Neuronal stem cell (in vitro differentiated cells): ENCODE data around the gene ENKUR.

Source experiments
- DNase-seq: peaks from one replicate; pipeline ENCODE4 v3.0.0-alpha.2; 2013; ENCODE audit warnings: low spot score
- H2AFZ ChIP-seq: one replicate; pipeline ENCODE4 v1.6.1; 2013; ENCODE audit warnings: mild to moderate bottlenecking, low read length, inconsistent platforms
- H2AK5ac ChIP-seq: 2 replicates; pipeline ENCODE4 v1.6.1; 2013; ENCODE audit warnings: low read depth, mild to moderate bottlenecking, inconsistent platforms, low read length, moderate library complexity, mixed read lengths
- H2BK120ac ChIP-seq: 2 replicates; pipeline ENCODE4 v1.6.1; 2013; ENCODE audit warnings: low read depth, mild to moderate bottlenecking, inconsistent platforms, low read length, moderate library complexity, mixed read lengths
- H2BK12ac ChIP-seq: one replicate; pipeline ENCODE4 v1.6.1; 2013; ENCODE audit warnings: low read length, inconsistent platforms
- H2BK15ac ChIP-seq: 2 replicates; pipeline ENCODE4 v1.6.1; 2013; ENCODE audit warnings: mild to moderate bottlenecking, low read length, inconsistent platforms, mixed read lengths
- H2BK5ac ChIP-seq: one replicate; pipeline ENCODE4 v1.6.1; 2013; ENCODE audit warnings: inconsistent platforms, mild to moderate bottlenecking, low read length, moderate library complexity
- H3K14ac ChIP-seq: one replicate; pipeline ENCODE4 v1.6.1; 2013; ENCODE audit warnings: low read length, inconsistent platforms
- H3K18ac ChIP-seq: 2 replicates; pipeline ENCODE4 v1.6.1; 2013; ENCODE audit warnings: low read length, inconsistent platforms
- H3K23ac ChIP-seq: 2 replicates; pipeline ENCODE4 v1.6.1; 2013; ENCODE audit warnings: low read depth, mild to moderate bottlenecking, mixed read lengths, low read length, inconsistent platforms; ENCODE audit not compliant: poor library complexity
- H3K27ac ChIP-seq: replicated peaks from 3 replicates; pipeline ENCODE4 v1.5.1; 2013; ENCODE audit warnings: low read length, inconsistent platforms
- H3K27me3 ChIP-seq, 3 experiments: 2 replicates each; pipeline ENCODE4 v1.6.1; 2013; ENCODE audit warnings: low read length in 3 of 3, mild to moderate bottlenecking in 2 of 3, inconsistent platforms in 1 of 3, low read depth in 1 of 3, mixed read lengths in 1 of 3, moderate library complexity in 1 of 3; ENCODE audit not compliant: control insufficient read depth in 3 of 3, insufficient read depth in 3 of 3
- H3K36me3 ChIP-seq, 2 donors: replicated peaks in 1 of 2; 2 replicates each; pipeline ENCODE4 v1.6.1; 2013; ENCODE audit warnings: low read length in 2 of 2; ENCODE audit not compliant: control insufficient read depth in 2 of 2, insufficient read depth in 2 of 2
- H3K4ac ChIP-seq: 2 replicates; pipeline ENCODE4 v1.6.1; 2013; ENCODE audit warnings: inconsistent platforms, mild to moderate bottlenecking, low read length, moderate library complexity
- H3K4me1 ChIP-seq, 2 donors: 1 replicate in 1 of 2; 2 replicates in 1 of 2; pipeline ENCODE4 v1.6.1; 2013; ENCODE audit warnings: low read length in 2 of 2, low read depth in 1 of 2; ENCODE audit not compliant: control insufficient read depth in 2 of 2, insufficient read depth in 1 of 2
- H3K4me2 ChIP-seq: one replicate; pipeline ENCODE4 v1.6.1; 2013; ENCODE audit warnings: mild to moderate bottlenecking, low read length, inconsistent platforms; ENCODE audit not compliant: insufficient read depth, poor library complexity, severe bottlenecking
- H3K4me3 ChIP-seq, 2 donors: 2 replicates each; pipeline ENCODE4 v1.5.1; 2013; ENCODE audit warnings: low read length in 2 of 2, mild to moderate bottlenecking in 2 of 2, inconsistent platforms in 1 of 2, moderate library complexity in 1 of 2
- H3K79me1 ChIP-seq: one replicate; pipeline ENCODE4 v1.6.1; 2013; ENCODE audit warnings: low read depth, mild to moderate bottlenecking, inconsistent platforms, low read length, moderate library complexity
- H3K9ac ChIP-seq: one replicate; pipeline ENCODE4 v1.6.1; 2013; ENCODE audit warnings: mild to moderate bottlenecking, low read depth, low read length, inconsistent platforms; ENCODE audit not compliant: poor library complexity
- H3K9me3 ChIP-seq, 2 donors: replicated peaks in 1 of 2; 2 replicates each; pipeline versions ENCODE3 to v1.6.1; 2013; ENCODE audit warnings: low read length in 2 of 2, mild to moderate bottlenecking in 2 of 2, inconsistent platforms in 1 of 2, low read depth in 1 of 2, mixed read lengths in 1 of 2, moderate library complexity in 1 of 2; ENCODE audit not compliant: control insufficient read depth in 2 of 2, insufficient read depth in 1 of 2
- H4K8ac ChIP-seq: one replicate; pipeline ENCODE4 v1.6.1; 2013; ENCODE audit warnings: low read depth, mild to moderate bottlenecking, inconsistent platforms, low read length, moderate library complexity
- H4K91ac ChIP-seq: one replicate; pipeline ENCODE4 v1.6.1; 2013; ENCODE audit warnings: low read length, low read depth, mild to moderate bottlenecking, inconsistent platforms; ENCODE audit not compliant: poor library complexity
- WGBS, 2 donors: extraction: QIAGEN DNeasy Blood & Tissue Kit; methylation state at CpG; one replicate each; pipeline ENCODE4 v1.1.7; 2013; ENCODE audit warnings: missing lambda C conversion rate in 2 of 2, mixed read lengths in 1 of 2; ENCODE audit not compliant: insufficient read length in 2 of 2, insufficient replicate concordance in 1 of 2; ENCODE audit errors: extremely low coverage in 2 of 2; 5-methylcytosine and 5-hydroxymethylcytosine counted together

The ENKUR gene

DNA sequence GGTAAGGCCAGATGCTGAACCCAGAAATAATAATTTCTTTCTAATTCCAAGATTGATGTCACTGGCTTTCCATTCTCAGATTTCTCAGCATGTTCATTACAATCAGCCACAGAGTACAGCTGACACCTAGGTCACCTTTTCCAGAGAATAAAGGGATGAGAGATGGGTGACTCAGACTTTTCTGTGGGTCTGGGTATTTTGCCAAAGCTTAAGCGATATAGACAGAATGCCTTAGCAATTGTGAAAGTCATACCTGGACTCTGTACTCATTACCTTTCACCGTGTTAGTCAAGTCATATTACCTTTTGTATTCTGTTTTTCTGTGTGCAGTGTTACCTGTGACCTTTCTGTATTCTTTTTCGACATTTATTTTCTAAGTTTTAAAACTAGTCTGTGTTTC is 53.0 kb downstream of the ENKUR start:
- no CpG with 5 or more reads among the region's 3 CpGs for WGBS, 2 donors
- Histone ChIP-seq H2BK15ac (no peak overlapping the region), H3K9me3 (peaks cover 0 to 3% of the 10 kb centered on the region in 2 donors), H3K36me3 (no peaks in the 10 kb centered on the region), H2BK12ac (no peak overlapping the region), H2BK5ac (no peak overlapping the region), H2AK5ac (no peak overlapping the region), H3K79me1 (peaks cover 3% of the 10 kb centered on the region), H3K27ac (no peak overlapping the region), H4K8ac (no peak overlapping the region), H3K14ac (no peak overlapping the region), H3K4me1 (peaks cover 3 to 19% of the 10 kb centered on the region in 2 donors), H4K91ac (no peak overlapping the region), H3K9ac (no peak overlapping the region), H3K27me3 (no peaks in the 10 kb centered on the region), H3K4me2 (no peak overlapping the region), H3K18ac (no peak overlapping the region), H3K23ac (no peak overlapping the region), H3K4ac (no peak overlapping the region), H2AFZ (no peak overlapping the region), H2BK120ac (no peak overlapping the region), H3K4me3 (no peak overlapping the region)
- DNase-seq: no peak

DNA sequence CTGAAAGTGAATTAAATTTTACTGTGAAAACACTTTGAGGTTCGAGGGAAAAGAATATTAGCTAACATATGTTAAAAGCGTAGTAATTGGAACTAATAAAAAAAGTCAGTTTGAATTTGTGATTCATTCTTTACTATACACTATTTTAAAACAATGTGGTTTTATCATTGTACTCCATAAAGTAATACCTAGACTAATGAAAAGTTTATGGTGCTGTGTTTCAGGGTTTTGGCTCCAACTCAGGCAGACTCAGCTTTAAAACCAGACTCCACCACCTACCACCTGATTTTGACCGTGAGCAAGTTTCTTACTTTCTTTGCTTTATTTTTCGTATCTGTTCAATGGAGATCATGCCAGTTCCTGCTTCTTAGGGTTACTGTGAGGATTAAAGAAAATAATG is 54.4 kb downstream of the ENKUR start:
- Histone ChIP-seq H2BK120ac (no peak overlapping the region), H4K91ac (no peak overlapping the region), H3K4me2 (no peak overlapping the region), H3K27me3 (no peaks in the 10 kb centered on the region), H3K4me1 (peaks cover 3 to 21% of the 10 kb centered on the region in 2 donors), H2AK5ac (no peak overlapping the region), H2BK5ac (no peak overlapping the region), H2BK12ac (no peak overlapping the region), H3K79me1 (no peaks in the 10 kb centered on the region), H4K8ac (no peak overlapping the region), H3K9ac (no peak overlapping the region), H3K36me3 (no peaks in the 10 kb centered on the region), H3K27ac (no peak overlapping the region), H3K4ac (no peak overlapping the region), H3K23ac (no peak overlapping the region), H3K4me3 (no peak overlapping the region), H3K9me3 (no peaks in the 10 kb centered on the region), H2AFZ (no peak overlapping the region), H3K14ac (no peak overlapping the region), H2BK15ac (no peak overlapping the region), H3K18ac (no peak overlapping the region)
- no peak for DNase-seq
- no CpG with 5 or more reads among the region's 4 CpGs for WGBS, 2 donors

DNA sequence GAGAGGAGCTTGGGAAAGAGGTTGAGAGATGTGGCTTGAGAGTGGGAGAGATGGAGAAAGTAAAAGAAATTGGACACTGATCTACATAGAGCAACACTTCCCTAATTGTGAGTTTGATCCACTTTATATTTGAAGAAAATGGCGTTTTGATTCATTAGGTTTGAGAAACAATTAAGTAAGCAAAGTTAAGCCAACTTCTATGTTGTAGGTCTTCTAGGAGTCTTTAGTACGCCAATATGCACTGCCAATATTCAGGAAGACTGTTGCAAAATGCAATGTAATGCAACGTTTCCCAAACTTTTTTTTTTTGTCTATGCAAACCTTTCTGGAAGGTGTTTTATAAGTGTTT is 56.6 kb downstream of the ENKUR start:
- Histone ChIP-seq H3K18ac (no peak overlapping the region), H3K4me1 (peaks cover 3 to 21% of the 10 kb centered on the region in 2 donors), H3K79me1 (no peaks in the 10 kb centered on the region), H3K4me3 (no peak overlapping the region), H2BK15ac (no peak overlapping the region), H3K4ac (no peak overlapping the region), H3K23ac (no peak overlapping the region), H3K4me2 (no peak overlapping the region), H4K91ac (no peak overlapping the region), H2AK5ac (no peak overlapping the region), H2AFZ (no peak overlapping the region), H3K9me3 (no peaks in the 10 kb centered on the region), H3K14ac (no peak overlapping the region), H2BK120ac (no peak overlapping the region), H3K27ac (no peak overlapping the region), H3K9ac (no peak overlapping the region), H2BK12ac (no peak overlapping the region), H3K27me3 (no peaks in the 10 kb centered on the region), H4K8ac (no peak overlapping the region), H2BK5ac (no peak overlapping the region), H3K36me3 (no peaks in the 10 kb centered on the region)
- no peak for DNase-seq
- WGBS, 2 donors: no CpG with 5 or more reads among the region's 3 CpGs

DNA sequence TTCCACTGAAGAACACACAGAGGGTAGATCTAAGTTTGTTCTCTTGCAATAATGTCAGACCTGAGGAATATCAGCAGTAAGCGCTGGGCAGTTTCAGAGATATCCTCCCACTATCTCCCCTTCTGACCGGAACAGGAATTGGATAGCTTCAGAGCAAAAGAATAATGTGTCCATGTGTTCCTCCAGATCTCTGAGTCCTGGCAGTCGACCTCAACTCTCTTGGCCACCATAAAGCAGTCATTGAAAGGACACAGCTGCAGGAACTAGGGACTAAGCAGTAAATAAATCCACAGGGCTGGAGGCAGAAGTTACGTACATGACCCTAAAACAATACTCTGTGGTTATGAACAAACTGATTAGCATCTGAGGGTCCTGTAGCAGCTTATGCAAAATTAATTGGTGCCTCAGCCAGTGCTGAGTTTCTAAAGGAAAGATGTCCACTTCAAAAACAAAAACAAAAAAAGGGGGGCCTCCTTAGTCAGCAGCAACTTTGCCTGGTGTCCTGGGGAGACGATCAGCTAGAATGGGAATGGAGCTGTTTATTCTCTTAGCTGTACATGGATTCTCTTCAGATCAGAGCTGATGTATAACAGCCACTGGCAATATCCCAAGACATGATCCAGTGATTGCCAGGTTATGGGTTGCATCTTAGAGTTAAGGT is 57.1 kb downstream of the ENKUR start:
- Histone ChIP-seq H3K36me3 (no peaks in the 10 kb centered on the region), H3K9ac (no peak overlapping the region), H2BK120ac (no peak overlapping the region), H2BK15ac (no peak overlapping the region), H2BK12ac (no peak overlapping the region), H3K9me3 (no peaks in the 10 kb centered on the region), H3K4ac (no peak overlapping the region), H3K18ac (no peak overlapping the region), H3K4me2 (no peak overlapping the region), H3K27ac (no peak overlapping the region), H2AFZ (peak overlapping the region; percentile 72), H3K4me3 (no peak overlapping the region), H4K91ac (no peak overlapping the region), H3K23ac (no peak overlapping the region), H3K79me1 (no peaks in the 10 kb centered on the region), H3K14ac (no peak overlapping the region), H3K4me1 (peaks cover 0 to 21% of the 10 kb centered on the region in 2 donors), H2BK5ac (no peak overlapping the region), H4K8ac (no peak overlapping the region), H3K27me3 (no peaks in the 10 kb centered on the region), H2AK5ac (no peak overlapping the region)
- no peak for DNase-seq
- no CpG with 5 or more reads among the region's 5 CpGs for WGBS, 2 donors
